K562 (cell line): ENCODE measurements around the gene MKNK2. TPM values are rescaled to one million over a fixed set of nuclear protein-coding genes. Genes with fewer than 3 reads are reported as not detected.

Experiments
- polyA plus RNA-seq, 8 experiments: library from polyadenylated mRNA; depleted of rRNA in 4 of 8; stranded (reverse) in 5 of 8; unstranded in 3 of 8; fragments of >200 nt; fragmentation: Nextera tagmentation in 2 of 8; fragmentation: Illumina TruSeq in 1 of 8; extraction: Ambion mirVana in 2 of 8; extraction: Trizol in 1 of 8; gene quantifications; 2 replicates each; pipeline versions ENCODE4 v1.2.1 to v1.2.3, GENCODE V29; 2011 to 2014; ENCODE audit warnings: inconsistent platforms in 1 of 8, missing spikeins in 1 of 8
- total RNA-seq, 7 experiments: library from RNA; depleted of rRNA in 6 of 7; stranded (reverse); fragments of >200 nt in 6 of 7; fragmentation: Illumina TruSeq in 2 of 7; extraction: Trizol in 2 of 7; gene quantifications; 2 replicates each; pipeline versions ENCODE4 v1.2.1 to v1.2.3, GENCODE V29; 2011 to 2021; ENCODE audit warnings: low replicate concordance in 1 of 7
- TF ChIP-seq, protein P1 (sequence below): fragments of 150-350 bp; conservative IDR thresholded peaks from 2 replicates; pipeline ENCODE4 v1.6.1; 2014; ENCODE audit warnings: low read length
- TF ChIP-seq, protein P2 (sequence below): fragments of 450-650 bp; IDR thresholded peaks from 2 replicates; pipeline ENCODE4 v1.6.1; 2016; ENCODE audit warnings: mild to moderate bottlenecking, moderate library complexity

MKNK2 gene
- total and polyA plus RNA-seq, 9 of the 15 experiments (the other 6 are each of a cell fraction or from before 2014, with no cell fraction given): 5.1 to 191 (median 51.9) TPM

- TF ChIP-seq, protein P1, sequence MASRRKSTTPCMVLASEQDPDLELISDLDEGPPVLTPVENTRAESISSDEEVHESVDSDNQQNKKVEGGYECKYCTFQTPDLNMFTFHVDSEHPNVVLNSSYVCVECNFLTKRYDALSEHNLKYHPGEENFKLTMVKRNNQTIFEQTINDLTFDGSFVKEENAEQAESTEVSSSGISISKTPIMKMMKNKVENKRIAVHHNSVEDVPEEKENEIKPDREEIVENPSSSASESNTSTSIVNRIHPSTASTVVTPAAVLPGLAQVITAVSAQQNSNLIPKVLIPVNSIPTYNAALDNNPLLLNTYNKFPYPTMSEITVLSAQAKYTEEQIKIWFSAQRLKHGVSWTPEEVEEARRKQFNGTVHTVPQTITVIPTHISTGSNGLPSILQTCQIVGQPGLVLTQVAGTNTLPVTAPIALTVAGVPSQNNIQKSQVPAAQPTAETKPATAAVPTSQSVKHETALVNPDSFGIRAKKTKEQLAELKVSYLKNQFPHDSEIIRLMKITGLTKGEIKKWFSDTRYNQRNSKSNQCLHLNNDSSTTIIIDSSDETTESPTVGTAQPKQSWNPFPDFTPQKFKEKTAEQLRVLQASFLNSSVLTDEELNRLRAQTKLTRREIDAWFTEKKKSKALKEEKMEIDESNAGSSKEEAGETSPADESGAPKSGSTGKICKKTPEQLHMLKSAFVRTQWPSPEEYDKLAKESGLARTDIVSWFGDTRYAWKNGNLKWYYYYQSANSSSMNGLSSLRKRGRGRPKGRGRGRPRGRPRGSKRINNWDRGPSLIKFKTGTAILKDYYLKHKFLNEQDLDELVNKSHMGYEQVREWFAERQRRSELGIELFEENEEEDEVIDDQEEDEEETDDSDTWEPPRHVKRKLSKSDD: no peak
- TF ChIP-seq, protein P2, sequence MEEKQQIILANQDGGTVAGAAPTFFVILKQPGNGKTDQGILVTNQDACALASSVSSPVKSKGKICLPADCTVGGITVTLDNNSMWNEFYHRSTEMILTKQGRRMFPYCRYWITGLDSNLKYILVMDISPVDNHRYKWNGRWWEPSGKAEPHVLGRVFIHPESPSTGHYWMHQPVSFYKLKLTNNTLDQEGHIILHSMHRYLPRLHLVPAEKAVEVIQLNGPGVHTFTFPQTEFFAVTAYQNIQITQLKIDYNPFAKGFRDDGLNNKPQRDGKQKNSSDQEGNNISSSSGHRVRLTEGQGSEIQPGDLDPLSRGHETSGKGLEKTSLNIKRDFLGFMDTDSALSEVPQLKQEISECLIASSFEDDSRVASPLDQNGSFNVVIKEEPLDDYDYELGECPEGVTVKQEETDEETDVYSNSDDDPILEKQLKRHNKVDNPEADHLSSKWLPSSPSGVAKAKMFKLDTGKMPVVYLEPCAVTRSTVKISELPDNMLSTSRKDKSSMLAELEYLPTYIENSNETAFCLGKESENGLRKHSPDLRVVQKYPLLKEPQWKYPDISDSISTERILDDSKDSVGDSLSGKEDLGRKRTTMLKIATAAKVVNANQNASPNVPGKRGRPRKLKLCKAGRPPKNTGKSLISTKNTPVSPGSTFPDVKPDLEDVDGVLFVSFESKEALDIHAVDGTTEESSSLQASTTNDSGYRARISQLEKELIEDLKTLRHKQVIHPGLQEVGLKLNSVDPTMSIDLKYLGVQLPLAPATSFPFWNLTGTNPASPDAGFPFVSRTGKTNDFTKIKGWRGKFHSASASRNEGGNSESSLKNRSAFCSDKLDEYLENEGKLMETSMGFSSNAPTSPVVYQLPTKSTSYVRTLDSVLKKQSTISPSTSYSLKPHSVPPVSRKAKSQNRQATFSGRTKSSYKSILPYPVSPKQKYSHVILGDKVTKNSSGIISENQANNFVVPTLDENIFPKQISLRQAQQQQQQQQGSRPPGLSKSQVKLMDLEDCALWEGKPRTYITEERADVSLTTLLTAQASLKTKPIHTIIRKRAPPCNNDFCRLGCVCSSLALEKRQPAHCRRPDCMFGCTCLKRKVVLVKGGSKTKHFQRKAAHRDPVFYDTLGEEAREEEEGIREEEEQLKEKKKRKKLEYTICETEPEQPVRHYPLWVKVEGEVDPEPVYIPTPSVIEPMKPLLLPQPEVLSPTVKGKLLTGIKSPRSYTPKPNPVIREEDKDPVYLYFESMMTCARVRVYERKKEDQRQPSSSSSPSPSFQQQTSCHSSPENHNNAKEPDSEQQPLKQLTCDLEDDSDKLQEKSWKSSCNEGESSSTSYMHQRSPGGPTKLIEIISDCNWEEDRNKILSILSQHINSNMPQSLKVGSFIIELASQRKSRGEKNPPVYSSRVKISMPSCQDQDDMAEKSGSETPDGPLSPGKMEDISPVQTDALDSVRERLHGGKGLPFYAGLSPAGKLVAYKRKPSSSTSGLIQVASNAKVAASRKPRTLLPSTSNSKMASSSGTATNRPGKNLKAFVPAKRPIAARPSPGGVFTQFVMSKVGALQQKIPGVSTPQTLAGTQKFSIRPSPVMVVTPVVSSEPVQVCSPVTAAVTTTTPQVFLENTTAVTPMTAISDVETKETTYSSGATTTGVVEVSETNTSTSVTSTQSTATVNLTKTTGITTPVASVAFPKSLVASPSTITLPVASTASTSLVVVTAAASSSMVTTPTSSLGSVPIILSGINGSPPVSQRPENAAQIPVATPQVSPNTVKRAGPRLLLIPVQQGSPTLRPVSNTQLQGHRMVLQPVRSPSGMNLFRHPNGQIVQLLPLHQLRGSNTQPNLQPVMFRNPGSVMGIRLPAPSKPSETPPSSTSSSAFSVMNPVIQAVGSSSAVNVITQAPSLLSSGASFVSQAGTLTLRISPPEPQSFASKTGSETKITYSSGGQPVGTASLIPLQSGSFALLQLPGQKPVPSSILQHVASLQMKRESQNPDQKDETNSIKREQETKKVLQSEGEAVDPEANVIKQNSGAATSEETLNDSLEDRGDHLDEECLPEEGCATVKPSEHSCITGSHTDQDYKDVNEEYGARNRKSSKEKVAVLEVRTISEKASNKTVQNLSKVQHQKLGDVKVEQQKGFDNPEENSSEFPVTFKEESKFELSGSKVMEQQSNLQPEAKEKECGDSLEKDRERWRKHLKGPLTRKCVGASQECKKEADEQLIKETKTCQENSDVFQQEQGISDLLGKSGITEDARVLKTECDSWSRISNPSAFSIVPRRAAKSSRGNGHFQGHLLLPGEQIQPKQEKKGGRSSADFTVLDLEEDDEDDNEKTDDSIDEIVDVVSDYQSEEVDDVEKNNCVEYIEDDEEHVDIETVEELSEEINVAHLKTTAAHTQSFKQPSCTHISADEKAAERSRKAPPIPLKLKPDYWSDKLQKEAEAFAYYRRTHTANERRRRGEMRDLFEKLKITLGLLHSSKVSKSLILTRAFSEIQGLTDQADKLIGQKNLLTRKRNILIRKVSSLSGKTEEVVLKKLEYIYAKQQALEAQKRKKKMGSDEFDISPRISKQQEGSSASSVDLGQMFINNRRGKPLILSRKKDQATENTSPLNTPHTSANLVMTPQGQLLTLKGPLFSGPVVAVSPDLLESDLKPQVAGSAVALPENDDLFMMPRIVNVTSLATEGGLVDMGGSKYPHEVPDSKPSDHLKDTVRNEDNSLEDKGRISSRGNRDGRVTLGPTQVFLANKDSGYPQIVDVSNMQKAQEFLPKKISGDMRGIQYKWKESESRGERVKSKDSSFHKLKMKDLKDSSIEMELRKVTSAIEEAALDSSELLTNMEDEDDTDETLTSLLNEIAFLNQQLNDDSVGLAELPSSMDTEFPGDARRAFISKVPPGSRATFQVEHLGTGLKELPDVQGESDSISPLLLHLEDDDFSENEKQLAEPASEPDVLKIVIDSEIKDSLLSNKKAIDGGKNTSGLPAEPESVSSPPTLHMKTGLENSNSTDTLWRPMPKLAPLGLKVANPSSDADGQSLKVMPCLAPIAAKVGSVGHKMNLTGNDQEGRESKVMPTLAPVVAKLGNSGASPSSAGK: peak; percentile 60
- TF ChIP-seq, all 486 proteins: peak for 10
These were observed 58.2 kb downstream of the MKNK2 start (continued) for GRCh38 chr19:1992759-1993260.
